Fibroblast of the aortic adventitia (primary cell): ENCODE measurements around the gene CRBN. TPM values are rescaled to one million over a fixed set of nuclear protein-coding genes. Genes with fewer than 3 reads are reported as not detected.

Source experiments
- DNase-seq: peaks from one replicate; pipeline ENCODE4 v3.0.0-alpha.2; 2010; ENCODE audit warnings: low read depth
- H3K4me3 ChIP-seq: 2 replicates; pipeline ENCODE4 v1.5.1; 2011; ENCODE audit warnings: low read depth, mild to moderate bottlenecking, control low read depth, low read length, moderate library complexity
- total RNA-seq: library from RNA; depleted of rRNA; stranded (reverse); fragments of >200 nt; gene quantifications from 2 replicates; pipeline ENCODE4 v1.2.3, GENCODE V29; 2012; ENCODE audit warnings: low replicate concordance
- TF ChIP-seq, protein P1 (sequence below): IDR thresholded peaks from 2 replicates; pipeline ENCODE4 v1.5.1; 2011; ENCODE audit warnings: mild to moderate bottlenecking, low read length, control low read depth, inconsistent platforms; ENCODE audit not compliant: insufficient read depth

The CRBN gene
- total RNA-seq, 1 donor: 70.9 TPM

DNA sequence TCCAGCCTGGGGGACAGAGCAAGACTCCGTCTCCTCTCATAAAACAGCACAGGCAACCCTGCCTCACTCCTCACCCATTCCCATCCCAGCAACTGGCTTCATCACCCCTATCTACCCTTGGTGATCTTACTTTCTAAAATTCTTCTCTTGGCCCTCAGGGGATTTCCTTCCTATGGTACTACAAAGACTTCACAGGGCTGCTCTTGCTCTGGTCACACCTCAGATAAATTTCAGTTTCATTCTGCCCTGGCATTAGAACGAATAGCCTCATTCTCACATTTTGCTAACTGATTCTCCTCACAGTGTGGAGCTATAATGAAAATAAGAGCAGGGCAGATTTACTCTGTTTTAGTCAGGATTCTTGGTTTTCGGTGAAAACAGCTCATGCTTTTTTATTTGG is 22.1 kb upstream of the CRBN start:
- H3K4me3 ChIP-seq: no peak overlapping the region
- TF ChIP-seq, protein P1, sequence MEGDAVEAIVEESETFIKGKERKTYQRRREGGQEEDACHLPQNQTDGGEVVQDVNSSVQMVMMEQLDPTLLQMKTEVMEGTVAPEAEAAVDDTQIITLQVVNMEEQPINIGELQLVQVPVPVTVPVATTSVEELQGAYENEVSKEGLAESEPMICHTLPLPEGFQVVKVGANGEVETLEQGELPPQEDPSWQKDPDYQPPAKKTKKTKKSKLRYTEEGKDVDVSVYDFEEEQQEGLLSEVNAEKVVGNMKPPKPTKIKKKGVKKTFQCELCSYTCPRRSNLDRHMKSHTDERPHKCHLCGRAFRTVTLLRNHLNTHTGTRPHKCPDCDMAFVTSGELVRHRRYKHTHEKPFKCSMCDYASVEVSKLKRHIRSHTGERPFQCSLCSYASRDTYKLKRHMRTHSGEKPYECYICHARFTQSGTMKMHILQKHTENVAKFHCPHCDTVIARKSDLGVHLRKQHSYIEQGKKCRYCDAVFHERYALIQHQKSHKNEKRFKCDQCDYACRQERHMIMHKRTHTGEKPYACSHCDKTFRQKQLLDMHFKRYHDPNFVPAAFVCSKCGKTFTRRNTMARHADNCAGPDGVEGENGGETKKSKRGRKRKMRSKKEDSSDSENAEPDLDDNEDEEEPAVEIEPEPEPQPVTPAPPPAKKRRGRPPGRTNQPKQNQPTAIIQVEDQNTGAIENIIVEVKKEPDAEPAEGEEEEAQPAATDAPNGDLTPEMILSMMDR: no peak
- DNase-seq: no peak

DNA sequence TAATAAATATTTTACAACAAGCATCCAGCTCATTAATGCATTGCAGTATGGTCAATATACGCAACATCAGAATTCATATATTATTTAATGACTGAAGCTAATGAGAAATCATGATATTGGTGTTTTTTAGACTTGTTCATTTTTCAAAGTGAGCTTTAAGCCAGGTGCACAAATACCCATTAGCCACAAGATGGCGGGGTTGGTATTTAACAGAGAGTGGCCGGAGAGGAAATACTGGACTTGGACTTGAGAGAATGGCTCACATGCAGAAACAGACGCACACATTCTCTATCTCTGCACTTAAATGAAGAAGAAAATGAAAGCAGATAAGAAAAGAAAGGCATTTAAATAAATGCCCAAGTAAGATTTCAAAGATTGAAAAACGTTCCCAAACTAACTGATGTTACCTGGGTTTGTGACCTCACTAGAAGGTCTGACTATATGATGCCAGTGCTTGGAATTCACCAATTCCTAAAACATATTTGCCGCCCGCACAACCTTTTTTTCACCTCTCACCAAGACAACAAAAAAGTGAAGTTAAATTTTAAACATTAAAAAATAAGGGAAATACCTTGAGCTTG is 21.2 kb upstream of the CRBN start:
- TF ChIP-seq, protein P1: peak; percentile 78
- DNase-seq: peak; percentile 71
- no peak overlapping the region for H3K4me3 ChIP-seq

DNA sequence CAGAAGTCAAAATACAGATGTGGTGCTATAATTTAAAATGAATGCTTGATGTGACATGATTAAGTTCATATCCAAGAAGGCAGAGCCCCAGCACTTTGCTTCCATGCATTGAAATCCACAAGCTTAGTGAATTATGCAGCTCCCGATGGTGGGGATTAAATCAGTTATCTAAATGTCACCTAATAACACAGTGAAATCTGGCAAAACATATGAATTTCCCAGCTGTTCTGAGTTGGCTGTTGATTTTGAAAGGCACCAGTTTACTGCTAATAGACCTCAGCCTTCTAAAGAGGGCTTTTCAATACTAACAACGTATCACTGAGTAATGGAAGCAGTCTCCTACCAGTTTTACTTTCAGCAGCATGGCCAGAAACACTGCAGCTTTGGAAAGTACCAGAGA is 19.8 kb upstream of the CRBN start:
- no peak for DNase-seq
- TF ChIP-seq, protein P1: no peak
- H3K4me3 ChIP-seq: no peak overlapping the region

DNA sequence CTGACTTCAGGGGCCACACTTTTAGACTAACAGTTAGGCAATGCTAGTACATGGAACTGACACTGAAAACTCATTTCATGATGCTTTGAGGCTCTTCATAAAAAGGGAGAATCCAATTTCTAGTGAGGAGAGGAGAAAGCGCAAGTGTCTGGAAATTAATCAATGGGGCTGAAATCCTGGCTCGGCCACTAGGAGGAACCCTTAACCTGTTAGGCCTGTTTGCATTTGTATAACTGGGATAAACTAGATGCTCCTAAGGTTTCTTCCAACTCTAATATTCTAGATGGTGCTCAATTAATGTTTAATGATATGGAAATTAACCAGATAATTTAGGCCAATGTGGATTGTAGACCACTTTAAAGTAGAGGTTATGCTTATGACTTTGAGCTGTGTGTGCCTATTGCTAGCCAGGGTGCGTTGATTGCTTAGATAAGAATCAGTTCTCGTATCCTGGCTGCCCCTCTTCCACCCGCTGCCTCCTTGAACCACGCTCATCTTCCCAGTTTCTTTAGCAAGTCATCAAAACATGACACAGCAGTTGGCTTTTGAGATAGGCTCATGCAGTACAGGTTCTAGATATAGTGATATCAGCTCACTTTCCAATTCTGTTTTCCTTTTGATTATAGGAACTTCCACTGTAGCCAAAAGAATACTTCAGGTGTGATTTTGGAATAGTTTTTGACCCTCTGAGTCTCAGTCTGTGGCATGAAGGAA is 16.8 kb upstream of the CRBN start:
- DNase-seq: no peak
- H3K4me3 ChIP-seq: no peak overlapping the region
- TF ChIP-seq, protein P1: peak; percentile 39

DNA sequence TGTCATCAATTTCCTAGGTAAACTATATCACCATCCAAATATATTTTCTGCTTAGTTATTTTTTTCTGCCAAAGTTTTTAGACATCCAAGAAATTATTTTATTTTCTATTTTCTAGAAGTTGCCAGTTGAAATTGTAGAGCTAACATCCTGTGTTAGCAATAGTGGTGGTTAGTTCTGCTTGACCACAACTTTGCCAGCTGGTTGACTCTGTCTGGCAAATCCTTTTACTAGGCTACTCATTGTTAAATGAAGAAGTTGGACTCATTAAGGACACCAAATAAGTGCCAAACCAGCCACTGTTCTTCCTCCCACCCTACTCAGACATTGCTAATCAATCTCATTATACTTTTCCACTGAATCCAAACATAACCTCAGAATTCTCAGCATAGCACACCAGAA is 15.4 kb upstream of the CRBN start:
- TF ChIP-seq, protein P1: no peak
- DNase-seq: no peak
- no peak overlapping the region for H3K4me3 ChIP-seq

DNA sequence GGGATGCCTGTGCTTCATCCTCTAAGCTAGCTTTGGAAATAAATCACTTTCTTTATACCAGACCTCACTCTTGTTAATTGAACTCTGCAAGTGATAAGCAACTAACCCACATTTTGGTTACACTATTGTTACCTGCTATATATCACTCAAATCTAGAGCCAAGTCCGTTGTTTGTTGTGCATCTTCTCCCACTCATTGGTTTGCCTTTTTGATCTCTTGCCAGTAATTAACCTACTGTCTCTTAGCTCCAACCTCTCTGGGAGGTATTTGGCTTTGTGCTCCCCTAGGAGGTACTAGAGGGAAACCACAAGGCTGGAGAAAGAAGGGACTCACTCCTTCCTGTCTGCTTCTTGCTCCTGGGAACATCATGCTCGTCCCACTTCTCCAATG is 12.8 kb upstream of the CRBN start:
- DNase-seq: no peak
- no peak overlapping the region for H3K4me3 ChIP-seq
- TF ChIP-seq, protein P1: no peak
